MCF 10A (cell line): Measurements from ENCODE around the gene PDZRN4. TPM values are rescaled to one million over a fixed set of nuclear protein-coding genes. Genes with fewer than 3 reads are reported as not detected.

Experiments
- BruUV-seq: library from RNA; stranded (reverse); fragments of 400-500 nt; replicated peaks from 2 replicates; lab custom pipeline; 2021; lab: Mats Ljungman, UMichigan
- CTCF ChIA-PET: fragments of 300-600 bp; sonication (Branson Sonifier 250); formaldehyde crosslinking; extraction: SDS; loops from one replicate; lab custom pipeline; 2021; ENCODE audit warnings: antibody characterized with exemption, inconsistent platforms; lab: Yijun Ruan, JAX
- POLR2A ChIA-PET: fragments of 300-600, 350-650 bp; sonication (Branson Sonifier 250); formaldehyde crosslinking; extraction: SDS; loops from one replicate; lab custom pipeline; 2020; ENCODE audit warnings: antibody characterized with exemption, inconsistent platforms; lab: Yijun Ruan, JAX
- DNase-seq: peaks from one replicate; pipeline ENCODE4 v3.0.0-alpha.2; 2018; ENCODE audit not compliant: unreplicated experiment
- H3K27ac Mint-ChIP-seq: one replicate; pipeline ENCODE4 v1.8.0; 2022; ENCODE audit warnings: mild to moderate bottlenecking, low read depth, mixed read lengths; ENCODE audit not compliant: unreplicated experiment
- H3K27me3 Mint-ChIP-seq: one replicate; pipeline ENCODE4 v1.8.0; 2022; ENCODE audit warnings: mixed read lengths; ENCODE audit not compliant: insufficient read depth, unreplicated experiment
- H3K36me3 Mint-ChIP-seq: one replicate; pipeline ENCODE4 v1.8.0; 2022; ENCODE audit warnings: mild to moderate bottlenecking, moderate library complexity, mixed read lengths; ENCODE audit not compliant: insufficient read depth, unreplicated experiment
- H3K4me1 Mint-ChIP-seq: one replicate; pipeline ENCODE4 v1.8.0; 2022; ENCODE audit warnings: mixed read lengths; ENCODE audit not compliant: insufficient read depth, unreplicated experiment
- H3K4me3 Mint-ChIP-seq: one replicate; pipeline ENCODE4 v1.8.0; 2022; ENCODE audit warnings: mild to moderate bottlenecking, moderate library complexity, mixed read lengths; ENCODE audit not compliant: unreplicated experiment
- H3K9me3 Mint-ChIP-seq: one replicate; pipeline ENCODE4 v1.8.0; 2022; ENCODE audit warnings: mixed read lengths; ENCODE audit not compliant: unreplicated experiment
- intact Hi-C: fragments of 100-400 bp; cut with micrococcal nuclease; formaldehyde crosslinking; loops from 2 replicates; pipeline ENCODE4 v1.14.1; 2022
- total RNA-seq: library from RNA; stranded (reverse); gene quantifications from 2 replicates; pipeline ENCODE4 v1.2.3, GENCODE V29; 2022
- TF ChIP-seq, protein P1 (sequence below): fragments of 200-600 bp; IDR thresholded peaks from one replicate; pipeline ENCODE4 v1.8.0; 2022; ENCODE audit warnings: antibody characterized with exemption, mild to moderate bottlenecking; ENCODE audit not compliant: unreplicated experiment

The PDZRN4 gene
- total RNA-seq, 1 experiment from 2014 or later, result not detected

DNA sequence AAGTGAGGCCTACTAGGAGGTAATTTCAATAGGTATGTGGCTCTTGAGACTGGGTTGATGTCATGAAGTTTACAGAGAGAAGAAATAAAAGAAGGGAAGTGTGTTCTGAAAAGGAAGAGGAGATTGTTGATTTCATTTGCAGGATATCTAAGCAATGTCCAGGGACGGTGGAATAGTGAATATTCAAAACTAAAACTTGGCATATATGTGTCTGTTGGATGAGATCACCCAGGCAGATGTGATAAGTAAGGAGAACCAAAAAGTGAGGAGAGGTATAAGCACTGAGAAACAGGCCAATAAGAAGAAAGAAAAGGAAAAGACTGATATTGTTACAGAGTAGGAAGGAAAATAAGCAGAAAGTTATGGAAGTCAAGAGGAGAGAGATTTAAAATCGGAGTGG is 255.6 kb downstream of the PDZRN4 start:
- intact Hi-C loops, result no loop called here
- TF ChIP-seq, protein P1, sequence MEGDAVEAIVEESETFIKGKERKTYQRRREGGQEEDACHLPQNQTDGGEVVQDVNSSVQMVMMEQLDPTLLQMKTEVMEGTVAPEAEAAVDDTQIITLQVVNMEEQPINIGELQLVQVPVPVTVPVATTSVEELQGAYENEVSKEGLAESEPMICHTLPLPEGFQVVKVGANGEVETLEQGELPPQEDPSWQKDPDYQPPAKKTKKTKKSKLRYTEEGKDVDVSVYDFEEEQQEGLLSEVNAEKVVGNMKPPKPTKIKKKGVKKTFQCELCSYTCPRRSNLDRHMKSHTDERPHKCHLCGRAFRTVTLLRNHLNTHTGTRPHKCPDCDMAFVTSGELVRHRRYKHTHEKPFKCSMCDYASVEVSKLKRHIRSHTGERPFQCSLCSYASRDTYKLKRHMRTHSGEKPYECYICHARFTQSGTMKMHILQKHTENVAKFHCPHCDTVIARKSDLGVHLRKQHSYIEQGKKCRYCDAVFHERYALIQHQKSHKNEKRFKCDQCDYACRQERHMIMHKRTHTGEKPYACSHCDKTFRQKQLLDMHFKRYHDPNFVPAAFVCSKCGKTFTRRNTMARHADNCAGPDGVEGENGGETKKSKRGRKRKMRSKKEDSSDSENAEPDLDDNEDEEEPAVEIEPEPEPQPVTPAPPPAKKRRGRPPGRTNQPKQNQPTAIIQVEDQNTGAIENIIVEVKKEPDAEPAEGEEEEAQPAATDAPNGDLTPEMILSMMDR, result no peak
- POLR2A ChIA-PET, result no interaction called here
- CTCF ChIA-PET, result no interaction called here
- no peak for DNase-seq
- BruUV-seq, result no TSS peak
- no peak overlapping the region for H3K27ac Mint-ChIP-seq
- H3K9me3 Mint-ChIP-seq, result no peaks in the 10 kb centered on the region
- peaks cover 20% of the 10 kb centered on the region for H3K27me3 Mint-ChIP-seq
- no peaks in the 10 kb centered on the region for H3K36me3 Mint-ChIP-seq
- H3K4me3 Mint-ChIP-seq, result no peak overlapping the region
- H3K4me1 Mint-ChIP-seq, result no peaks in the 10 kb centered on the region

DNA sequence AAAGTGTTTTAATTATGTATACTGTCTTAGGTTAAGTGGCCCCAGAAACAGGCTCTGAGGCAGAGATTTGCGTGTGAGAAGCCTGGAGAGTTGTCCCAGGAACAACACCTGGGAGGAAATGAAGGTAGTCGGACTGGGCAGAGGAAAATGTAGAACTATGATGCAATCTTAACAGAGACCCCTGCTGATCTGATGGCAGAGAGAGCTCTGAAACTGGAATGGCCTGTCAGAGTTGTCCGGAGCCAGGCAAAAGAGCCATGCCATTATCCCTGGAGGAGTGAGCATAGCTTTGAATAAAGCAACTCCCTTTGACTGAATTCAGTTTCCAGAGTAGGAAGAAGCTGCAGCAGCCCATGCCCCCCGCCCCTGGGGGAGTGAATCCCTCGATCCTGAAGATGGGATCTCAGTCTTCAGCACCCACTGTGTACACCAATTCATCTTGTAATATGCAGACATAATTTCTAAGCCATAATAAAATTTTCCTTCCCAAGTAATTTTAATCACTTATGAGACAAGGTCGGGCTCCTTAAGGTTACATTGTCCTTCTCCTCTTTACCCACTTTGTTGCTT is 264.8 kb downstream of the PDZRN4 start:
- no peak overlapping the region for H3K27ac Mint-ChIP-seq
- BruUV-seq, result no TSS peak

GRCh38 chr12:41453409-41453808 is 265.3 kb downstream of the PDZRN4 start:
- Mint-ChIP-seq H3K9me3 (no peaks in the 10 kb centered on the region), H3K36me3 (no peaks in the 10 kb centered on the region), H3K4me1 (no peaks in the 10 kb centered on the region), H3K4me3 (no peak overlapping the region), H3K27ac (no peak overlapping the region), H3K27me3 (peaks cover 72% of the 10 kb centered on the region)
- no peak for DNase-seq
- ChIA-PET POLR2A (interaction anchor here (0.7 kb wide), 1 partner anchor 11 kb away, joined by 3 read pairs; no protein-coding TSS in a partner anchor), CTCF (no interaction called here)
- TF ChIP-seq, protein P1, result no peak
- intact Hi-C loops, result no loop called here
- BruUV-seq, result no TSS peak

More for the DNA sequence above, 264.8 kb downstream of the PDZRN4 start:
- POLR2A ChIA-PET, result interaction anchor here (0.7 kb wide), 1 partner anchor 11 kb away, joined by 3 read pairs; no protein-coding TSS in a partner anchor
- peaks cover 72% of the 10 kb centered on the region for H3K27me3 Mint-ChIP-seq
- TF ChIP-seq, protein P1, result no peak
- H3K4me1 Mint-ChIP-seq, result no peaks in the 10 kb centered on the region
- no peak for DNase-seq
- intact Hi-C loops, result no loop called here
- H3K36me3 Mint-ChIP-seq, result no peaks in the 10 kb centered on the region
- CTCF ChIA-PET, result no interaction called here
- no peak overlapping the region for H3K4me3 Mint-ChIP-seq
- H3K9me3 Mint-ChIP-seq, result no peaks in the 10 kb centered on the region

DNA sequence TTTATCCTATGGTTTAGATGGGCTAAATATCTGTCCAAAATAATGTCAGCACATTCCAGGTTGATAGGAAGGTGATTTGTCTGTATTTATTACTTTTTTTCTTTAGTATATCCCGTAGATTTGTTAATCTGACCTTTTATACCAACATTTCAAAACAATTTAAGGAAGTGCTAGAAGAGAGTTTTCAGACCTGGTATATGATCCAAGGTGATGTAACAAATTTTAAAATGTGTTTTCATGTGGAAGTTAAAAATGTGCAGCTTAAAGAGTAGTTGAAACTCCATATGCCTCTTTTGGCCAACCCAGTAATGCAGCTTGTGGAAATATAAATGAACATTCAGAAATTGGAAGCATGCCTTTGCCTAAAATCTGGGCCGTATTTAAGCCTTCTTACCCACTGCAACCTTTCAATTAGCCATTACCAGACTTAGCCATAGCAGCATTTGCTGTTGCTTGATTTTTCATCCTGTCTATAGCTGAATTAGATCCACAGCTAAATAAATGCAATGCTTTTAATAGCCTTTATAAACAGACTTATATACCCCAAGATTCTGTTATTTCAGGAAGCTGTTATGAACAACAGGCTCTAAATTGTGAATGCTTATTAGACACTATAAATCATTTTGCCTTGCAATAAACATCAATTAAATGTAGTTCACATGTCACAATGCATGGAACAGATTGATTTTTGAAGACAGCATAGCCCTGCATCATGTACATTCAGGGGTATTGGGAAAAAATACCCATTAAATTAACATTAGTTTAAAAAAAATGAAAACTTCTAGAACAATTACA is 271.2 kb downstream of the PDZRN4 start:
- POLR2A ChIA-PET, result no interaction called here
- H3K27me3 Mint-ChIP-seq, result peaks cover 45% of the 10 kb centered on the region
- H3K4me3 Mint-ChIP-seq, result no peak overlapping the region
- no peaks in the 10 kb centered on the region for H3K9me3 Mint-ChIP-seq
- no peaks in the 10 kb centered on the region for H3K36me3 Mint-ChIP-seq
- TF ChIP-seq, protein P1, result no peak
- no peak for DNase-seq
- no TSS peak for BruUV-seq
- CTCF ChIA-PET, result interaction anchor here (0.5 to 0.8 kb wide), 2 partner anchors 182 to 614 kb away, joined by 3 to 4 read pairs; no protein-coding TSS in a partner anchor
- intact Hi-C loops, result no loop called here
- H3K4me1 Mint-ChIP-seq, result no peaks in the 10 kb centered on the region
- no peak overlapping the region for H3K27ac Mint-ChIP-seq
